Stimulated activated CD4-positive, alpha-beta T cell treated with anti-CD3 and anti-CD28 coated beads, Interleukin-4, amount 100 ng/mL, for 1 hour (primary cell): ENCODE measurements around the gene MYZAP.

ENCODE experiments used
- DNase-seq: peaks from one replicate; pipeline ENCODE4 v3.0.0-alpha.2; 2020

The MYZAP gene, protein sequence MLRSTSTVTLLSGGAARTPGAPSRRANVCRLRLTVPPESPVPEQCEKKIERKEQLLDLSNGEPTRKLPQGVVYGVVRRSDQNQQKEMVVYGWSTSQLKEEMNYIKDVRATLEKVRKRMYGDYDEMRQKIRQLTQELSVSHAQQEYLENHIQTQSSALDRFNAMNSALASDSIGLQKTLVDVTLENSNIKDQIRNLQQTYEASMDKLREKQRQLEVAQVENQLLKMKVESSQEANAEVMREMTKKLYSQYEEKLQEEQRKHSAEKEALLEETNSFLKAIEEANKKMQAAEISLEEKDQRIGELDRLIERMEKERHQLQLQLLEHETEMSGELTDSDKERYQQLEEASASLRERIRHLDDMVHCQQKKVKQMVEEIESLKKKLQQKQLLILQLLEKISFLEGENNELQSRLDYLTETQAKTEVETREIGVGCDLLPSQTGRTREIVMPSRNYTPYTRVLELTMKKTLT

DNA sequence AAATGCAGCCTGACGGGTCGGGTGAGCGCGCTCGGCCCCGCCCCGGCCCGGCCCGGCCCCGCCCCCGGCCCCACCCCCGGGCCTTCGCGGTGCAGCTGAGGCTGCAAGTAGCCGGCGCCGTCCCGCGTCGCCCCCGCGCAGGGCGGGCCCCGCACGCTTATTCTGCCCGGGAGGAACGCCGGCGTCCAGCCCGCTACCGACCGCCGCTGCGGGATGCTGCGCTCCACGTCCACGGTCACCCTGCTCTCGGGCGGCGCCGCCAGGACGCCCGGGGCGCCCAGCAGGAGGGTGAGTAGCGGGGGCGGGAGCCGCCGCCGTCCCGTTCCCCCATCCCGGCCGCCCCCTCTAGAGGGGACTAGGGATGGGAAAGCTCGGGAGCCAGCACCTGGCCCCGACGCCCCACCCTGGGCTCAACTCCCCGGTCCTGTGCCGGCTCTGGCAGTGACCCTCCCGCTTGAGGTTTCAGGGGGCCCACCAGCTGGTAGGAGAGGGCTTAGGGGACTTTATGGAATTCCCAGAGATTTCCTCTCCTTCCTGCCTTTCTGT is at the start of gene MYZAP:
MYZAP (plus strand) TSS at position 83 of the 546 bp plus-strand sequence; CDS start at position 214, 131 bp downstream.
- peak; percentile 57 for DNase-seq

DNA sequence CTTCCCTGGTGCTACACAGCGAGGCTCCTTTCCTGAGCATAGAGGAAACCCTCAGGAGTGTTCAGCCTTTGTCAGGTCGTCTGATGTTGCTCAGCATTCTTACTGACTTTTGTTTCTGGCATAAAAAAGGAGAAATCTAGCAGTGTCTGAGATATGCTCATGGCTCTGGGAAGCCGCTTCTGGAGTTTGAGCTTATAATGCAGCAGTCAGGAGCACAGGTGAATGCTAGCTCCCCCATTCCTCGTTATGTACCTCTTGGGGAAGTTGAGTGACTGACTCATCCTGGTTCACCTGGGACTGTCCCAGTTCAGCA is 49.2 kb upstream of the MYZAP start:
- DNase-seq: no peak

- DNase-seq: no peak
Measured at GRCh38 chr15:57544848-57545480, 46.7 kb upstream of the MYZAP start.

DNA sequence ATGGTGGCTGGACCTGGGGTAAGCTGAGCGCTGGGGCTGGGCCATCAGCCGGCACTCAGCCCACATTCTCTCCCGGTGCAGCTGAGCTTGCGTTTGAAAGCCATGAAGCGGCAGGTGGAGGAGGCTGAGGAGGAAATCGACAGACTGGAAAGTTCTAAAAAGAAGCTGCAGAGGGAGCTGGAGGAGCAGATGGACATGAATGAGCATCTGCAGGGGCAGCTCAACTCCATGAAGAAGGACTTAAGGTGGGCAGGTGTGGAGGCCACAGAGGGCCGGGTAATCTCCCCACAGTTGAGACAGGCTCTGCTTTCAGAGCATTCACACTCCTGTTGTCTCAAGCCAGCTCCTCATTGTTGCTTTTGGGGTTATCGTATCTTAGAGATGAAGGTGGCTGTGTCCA is 45.7 kb upstream of the MYZAP start:
- no peak for DNase-seq

DNA sequence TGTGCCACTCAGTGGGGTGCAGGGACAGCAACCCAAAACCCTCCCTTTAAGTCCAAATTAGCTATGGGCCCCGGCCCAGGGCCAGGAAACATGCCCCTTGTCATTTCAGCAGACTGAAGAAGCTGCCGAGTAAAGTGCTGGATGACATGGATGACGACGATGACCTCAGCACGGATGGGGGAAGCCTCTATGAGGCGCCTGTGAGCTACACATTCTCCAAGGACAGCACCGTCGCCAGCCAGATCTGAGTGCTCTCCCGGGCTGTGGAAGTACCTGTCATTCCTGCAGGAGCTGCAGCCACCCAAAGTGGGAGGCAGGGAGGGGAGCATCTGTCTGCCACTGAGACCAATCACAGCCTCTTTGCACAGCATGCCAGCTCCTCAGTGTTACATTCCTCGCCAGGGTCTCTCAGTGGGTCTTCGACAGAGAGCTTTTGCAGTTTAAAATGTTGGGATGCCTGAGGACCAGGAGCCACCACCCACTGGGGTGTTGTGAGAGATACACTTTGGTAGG is 44.4 kb upstream of the MYZAP start:
- no peak for DNase-seq

DNA sequence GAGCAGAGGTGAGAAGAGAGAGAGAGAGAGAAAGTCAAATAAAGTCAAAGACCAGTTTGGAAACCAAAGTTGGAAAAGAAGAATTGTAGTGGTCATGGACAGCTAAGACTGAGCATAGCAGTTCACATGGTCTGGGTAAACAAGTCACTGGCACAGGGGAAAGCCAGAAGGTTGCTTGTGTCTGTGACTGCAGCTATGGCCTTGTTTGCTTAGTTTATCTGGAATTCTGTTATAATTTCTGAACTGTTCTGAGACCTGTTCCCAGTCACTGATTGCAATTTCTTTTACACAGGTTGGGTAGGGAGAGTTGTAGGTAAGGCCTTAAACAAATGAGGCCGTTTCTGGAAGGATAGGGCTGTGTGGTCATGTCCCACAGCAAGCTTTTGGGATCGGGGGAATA is 43.4 kb upstream of the MYZAP start:
- DNase-seq: no peak

DNA sequence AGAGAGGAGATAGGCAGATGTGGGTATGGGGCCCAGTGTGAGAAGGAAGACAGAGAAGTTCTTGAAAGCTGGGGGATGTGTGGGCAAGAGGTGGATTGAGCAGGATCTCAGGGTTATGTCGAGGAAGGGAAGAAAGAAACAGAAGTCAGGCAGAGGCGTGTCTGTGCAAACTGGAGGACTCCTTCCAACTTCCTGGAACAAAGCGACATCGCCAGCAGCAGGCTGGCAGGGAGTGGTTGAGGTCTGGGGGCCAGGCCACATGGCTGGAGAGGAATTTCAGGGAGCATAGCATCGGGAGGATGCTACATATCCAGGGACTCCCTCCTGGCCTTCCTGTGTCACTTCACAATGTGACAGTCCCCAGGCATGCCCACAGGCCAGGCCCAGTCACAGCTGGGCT is 42.9 kb upstream of the MYZAP start:
- no peak for DNase-seq

DNA sequence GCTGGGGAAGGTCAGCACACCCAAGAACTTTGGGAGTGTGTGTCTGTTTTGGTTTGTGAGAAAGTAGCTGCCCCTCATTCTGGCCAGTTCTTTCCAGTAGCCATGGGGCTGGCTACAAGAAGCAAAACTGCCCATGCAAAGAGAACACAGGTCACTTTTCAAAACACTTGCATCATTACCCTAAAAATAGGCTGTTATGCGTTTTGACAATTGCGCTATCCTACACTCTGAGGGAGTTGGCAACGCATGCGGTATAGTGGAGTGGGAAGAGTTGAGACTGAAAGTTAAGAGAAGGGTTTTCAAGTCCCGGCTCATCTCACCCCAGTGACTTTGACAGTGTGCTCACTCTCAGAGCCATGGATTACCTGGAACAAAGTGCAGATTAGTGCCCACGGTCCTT is 41.8 kb upstream of the MYZAP start:
- no peak for DNase-seq

DNA sequence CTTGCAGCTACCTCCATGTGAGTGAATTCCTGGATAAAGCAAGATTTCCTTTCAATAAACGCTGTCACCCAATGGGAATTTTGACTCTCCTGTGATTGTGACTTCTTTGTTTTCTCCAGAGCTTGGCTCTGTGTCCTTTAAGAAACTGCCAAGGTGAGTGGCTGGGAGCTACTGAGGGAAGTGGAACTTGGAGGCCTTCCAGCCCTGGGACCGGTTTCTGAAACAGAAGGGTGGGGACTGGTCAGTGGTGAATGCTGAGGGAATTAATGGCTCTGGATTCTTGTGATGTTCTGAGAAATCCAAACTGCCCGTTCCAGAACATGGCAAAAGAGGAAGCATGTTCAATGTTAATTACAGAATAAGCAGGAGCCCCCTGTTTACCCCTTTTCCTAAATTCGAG is 41.1 kb upstream of the MYZAP start:
- no peak for DNase-seq

DNA sequence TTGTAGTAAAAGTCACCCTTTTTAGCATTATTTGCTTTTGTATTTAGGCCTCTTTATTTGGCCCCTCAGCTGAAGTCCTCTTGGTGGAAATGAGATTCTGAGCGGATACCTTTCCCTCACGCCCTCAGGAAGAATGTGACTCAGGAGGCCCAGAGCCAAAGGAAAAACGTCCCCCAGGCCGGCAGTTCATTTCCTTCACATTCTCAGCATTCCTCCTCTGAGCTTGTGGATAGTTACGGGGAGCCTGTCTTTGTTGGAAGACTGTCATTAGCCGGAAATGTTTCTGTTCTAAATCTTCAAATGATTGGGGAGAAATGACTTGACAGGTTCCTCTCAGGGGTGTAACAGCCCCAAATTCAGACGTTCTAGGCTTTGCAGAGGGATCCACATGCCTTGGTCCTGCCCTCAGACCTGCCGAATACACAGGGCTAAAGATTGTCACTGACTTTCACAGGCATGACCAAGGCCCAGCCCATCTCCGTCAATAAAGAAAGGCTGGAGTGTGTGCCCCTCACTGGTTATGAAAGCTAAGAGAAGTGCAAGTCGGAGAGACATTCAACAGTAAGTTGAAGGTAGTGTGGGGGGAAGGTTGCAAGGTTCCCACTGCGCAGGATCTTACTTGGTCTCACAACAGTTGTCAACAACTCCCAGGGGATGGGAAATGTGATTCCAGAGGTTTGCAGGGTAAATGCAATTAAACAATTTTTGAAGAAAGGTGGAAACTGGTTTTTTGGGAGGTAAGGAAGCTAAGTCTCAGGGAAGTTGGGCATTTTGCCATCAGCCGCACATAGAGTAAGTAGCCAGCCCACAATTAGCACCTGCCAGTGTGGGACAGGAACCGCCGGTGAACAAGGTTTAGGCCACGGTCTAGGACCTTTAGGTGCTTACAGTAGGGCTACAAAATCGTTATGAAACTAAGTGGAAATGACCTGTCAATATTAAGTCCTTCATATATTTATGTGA is 39.7 kb upstream of the MYZAP start:
- no peak for DNase-seq

- DNase-seq: no peak
Measured at GRCh38 chr15:57552678-57553334, 38.9 kb upstream of the MYZAP start.

- DNase-seq: no peak
Measured at GRCh38 chr15:57553526-57553925, 38.2 kb upstream of the MYZAP start.

GRCh38 chr15:57554063-57554811 is 37.5 kb upstream of the MYZAP start:
- no peak for DNase-seq

DNA sequence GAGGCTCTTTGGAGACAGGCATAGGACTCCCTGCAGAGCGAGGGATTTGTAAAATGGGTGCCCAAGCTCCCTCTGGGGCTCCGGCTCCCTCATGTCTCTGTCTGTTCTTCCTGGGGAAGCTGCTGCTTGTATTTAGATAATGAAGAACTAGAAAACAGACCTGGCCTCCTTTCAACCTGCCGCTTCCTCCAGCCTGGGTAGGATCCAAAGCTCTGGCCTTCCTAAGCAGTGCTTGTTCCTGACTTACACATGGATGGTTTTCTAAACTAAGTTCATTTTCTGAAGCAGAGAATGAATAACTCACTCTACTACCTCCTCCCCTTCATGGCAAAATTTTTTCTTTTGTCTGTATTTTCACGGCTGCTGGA is 36.9 kb upstream of the MYZAP start:
- DNase-seq: no peak

GRCh38 chr15:57555270-57555669 is 36.4 kb upstream of the MYZAP start:
- no peak for DNase-seq

- DNase-seq: no peak
Measured at GRCh38 chr15:57556040-57556439, 35.7 kb upstream of the MYZAP start.

DNA sequence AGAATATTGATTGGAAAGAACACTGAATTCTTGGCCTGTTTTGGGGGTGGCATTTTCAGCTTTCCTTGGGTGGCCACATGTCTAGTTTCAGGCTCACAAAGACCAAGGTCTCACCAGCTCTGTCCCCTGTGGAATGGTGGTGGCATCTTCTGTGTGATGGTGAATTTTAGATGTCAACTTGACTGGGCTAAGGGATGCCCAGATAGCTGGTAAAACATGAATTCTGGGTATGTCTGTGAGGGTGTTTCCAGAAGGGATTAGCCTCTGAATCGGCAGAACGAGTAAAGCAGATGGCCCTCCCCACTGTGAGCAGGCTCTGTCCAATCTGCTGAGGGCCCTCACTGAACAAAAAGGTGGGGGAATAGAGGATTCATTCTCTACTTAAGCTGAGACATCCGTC is 34.4 kb upstream of the MYZAP start:
- no peak for DNase-seq

DNA sequence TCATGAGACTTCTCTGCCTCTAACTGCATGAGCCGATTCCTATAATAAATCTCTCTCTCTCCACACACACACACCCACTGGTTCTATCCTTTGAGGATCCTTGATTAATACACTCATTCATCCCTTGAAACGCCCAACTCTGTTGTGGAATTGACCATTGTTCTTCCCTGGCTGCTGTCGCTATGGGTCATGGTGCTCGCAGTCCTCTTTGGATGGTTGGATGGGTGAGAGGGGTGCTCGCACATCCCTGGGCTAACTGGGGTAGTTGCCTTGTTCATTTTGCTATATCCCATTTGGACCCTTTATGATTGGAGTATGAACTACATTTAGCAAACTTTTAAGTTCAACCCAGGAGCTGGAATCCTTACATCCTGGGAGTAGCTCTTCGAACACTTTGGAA is 33.9 kb upstream of the MYZAP start:
- no peak for DNase-seq

- peak; percentile 76 for DNase-seq
Measured at GRCh38 chr15:57559875-57560274, 31.8 kb upstream of the MYZAP start.

- peak; percentile 52 for DNase-seq
Measured at GRCh38 chr15:57561041-57561711, 30.5 kb upstream of the MYZAP start.

DNA sequence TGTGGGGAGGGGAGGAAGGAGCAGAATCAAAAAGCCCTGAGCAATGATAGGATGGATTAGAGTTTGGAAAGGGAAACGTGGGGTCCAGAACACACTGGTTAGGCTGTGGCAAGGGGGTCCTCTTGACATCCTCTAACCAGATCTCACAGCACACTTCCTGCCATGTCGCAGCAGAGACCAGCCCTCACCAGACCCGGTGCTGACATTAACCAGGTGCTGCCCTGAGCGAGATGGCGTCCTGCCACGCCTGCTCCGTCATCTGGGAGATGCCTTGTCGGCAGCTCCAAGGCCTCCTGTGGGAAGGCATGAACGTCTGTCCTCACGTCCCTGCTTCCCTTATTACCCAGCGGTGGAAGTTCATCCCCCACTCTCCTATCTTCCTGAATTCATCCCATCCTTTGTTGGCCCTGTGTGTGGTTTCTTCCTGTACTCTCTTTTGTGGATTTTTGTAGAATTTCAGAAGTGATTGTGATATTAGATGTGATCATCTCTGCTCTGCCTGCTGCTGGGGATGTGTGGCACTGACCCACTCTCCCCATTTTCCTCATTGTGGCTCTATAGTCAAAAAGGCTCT is 29.4 kb upstream of the MYZAP start:
- DNase-seq: no peak
